ENCODE results near the gene POLK. TPM values are rescaled to one million over a fixed set of nuclear protein-coding genes. Genes with fewer than 3 reads are reported as not detected.
A peak's percentile ranks its signal among the peaks of the same experiment; 100 is the strongest.
"Not testable (repeated sequence)": the region's sequence is repeated elsewhere in the genome, so short reads cannot be mapped to it uniquely, and the experiment has no call there.

Gene POLK
- total RNA-seq, 2 donors from 2014 or later = 28.7 to 44.4 TPM

DNA sequence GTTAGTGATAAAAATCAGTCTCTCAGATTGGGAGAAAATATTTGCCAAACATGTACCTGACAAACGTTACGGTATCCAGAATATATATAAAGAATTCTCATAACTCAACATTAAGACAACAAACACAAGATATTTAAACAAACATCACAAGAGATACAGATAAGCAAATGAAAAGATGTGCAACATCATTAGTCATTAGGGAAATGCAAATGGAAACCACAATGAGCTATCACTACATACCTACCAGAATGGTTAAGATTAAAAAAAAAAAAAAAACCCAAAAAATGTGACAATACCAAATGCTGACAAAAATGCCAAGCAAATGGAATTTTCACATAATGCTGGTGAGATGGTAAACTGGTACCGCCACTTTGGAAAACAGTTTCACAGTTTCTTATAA, 15.7 kb upstream of the POLK start:
- Mint-ChIP-seq H3K4me1 (peaks cover 20% of the 10 kb centered on the region), H3K9me3 (no peaks in the 10 kb centered on the region), H3K27ac (no peak overlapping the region), H3K27me3 (no peaks in the 10 kb centered on the region), H3K4me3 (no peak overlapping the region), H3K36me3 (ENCODE audit: low read depth) (peaks cover 81% of the 10 kb centered on the region)
- ATAC-seq (replicated peaks) = peak; percentile 68

DNA sequence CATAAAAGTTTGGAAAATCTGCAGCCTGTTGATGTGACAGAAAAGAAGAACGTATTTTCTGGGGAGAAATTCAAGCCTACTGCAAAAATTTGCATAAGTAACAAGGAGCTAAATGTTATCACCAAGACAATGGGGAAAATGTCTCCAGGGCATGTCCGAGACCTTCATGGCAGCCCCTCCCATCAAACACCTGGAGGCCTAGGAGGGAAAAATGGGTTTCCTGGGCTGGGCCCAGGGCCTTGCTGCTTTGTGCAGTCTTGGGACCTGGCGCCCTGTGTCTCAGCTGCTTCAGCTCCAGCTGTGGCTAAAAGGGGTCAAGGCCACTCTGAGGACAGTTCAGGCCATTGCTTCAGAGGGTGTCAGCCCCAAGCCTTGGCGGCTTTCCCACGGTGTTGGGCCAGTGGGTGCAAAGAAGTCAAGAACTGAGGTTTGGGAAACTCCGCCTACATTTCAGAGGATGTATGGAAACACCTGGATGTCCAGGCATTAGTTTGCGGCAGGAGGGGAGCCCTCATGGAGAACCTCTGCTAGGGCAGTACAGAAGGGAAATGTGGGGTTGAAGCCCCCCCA, 13.4 kb upstream of the POLK start:
- Mint-ChIP-seq H3K36me3 (ENCODE audit: low read depth) (peaks cover 71% of the 10 kb centered on the region), H3K9me3 (no peaks in the 10 kb centered on the region), H3K27ac (no peak overlapping the region), H3K27me3 (no peaks in the 10 kb centered on the region), H3K4me1 (peaks cover 30% of the 10 kb centered on the region), H3K4me3 (no peak overlapping the region)
- ATAC-seq (replicated peaks) = no peak

DNA sequence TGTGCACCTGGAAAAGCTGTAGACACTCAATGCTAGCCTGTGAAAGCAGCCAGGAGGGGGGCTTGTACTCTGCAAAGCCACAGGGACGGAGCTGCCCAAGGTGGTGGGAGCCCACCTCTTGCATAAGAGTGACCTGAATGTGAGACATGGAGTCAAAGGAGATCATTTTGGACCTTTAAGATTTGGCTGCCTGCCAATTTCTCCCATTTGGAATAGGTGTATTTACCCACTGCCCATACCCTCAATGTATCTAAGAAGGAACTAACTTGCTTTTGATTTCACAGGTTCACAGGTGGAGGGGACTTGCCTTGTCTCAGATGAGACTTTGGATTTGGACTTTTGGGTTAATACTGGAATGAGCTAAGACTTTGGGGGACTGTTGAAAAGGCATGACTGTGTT, 12.8 kb upstream of the POLK start:
- Mint-ChIP-seq H3K36me3 (ENCODE audit: low read depth) (peaks cover 71% of the 10 kb centered on the region), H3K4me1 (peaks cover 30% of the 10 kb centered on the region)
- H3K9me3 Mint-ChIP-seq; ATAC-seq (replicated peaks); H3K27ac Mint-ChIP-seq; H3K4me3 Mint-ChIP-seq; H3K27me3 Mint-ChIP-seq: not testable (repeated sequence)

DNA sequence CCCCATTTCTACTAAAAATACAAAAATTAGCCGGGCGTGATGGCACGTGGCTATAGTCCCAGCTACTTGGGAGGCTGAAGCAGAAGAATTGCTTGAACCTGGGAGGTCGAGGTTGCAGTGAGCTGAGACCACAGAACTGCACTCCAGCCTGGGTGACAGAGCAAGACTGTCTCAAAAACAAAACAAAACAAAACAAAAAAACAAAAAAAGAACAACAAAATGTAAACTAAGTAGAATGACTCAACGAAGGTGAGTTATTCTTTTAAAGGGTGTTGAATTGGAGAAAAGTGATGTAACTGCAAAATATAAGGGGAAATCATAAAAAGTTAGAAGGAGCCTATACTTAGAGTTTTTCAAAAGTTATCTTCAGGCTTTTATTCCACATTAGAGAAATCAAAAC, 6.6 kb upstream of the POLK start:
- H3K27ac Mint-ChIP-seq; ATAC-seq (replicated peaks); H3K9me3 Mint-ChIP-seq; H3K4me3 Mint-ChIP-seq; H3K27me3 Mint-ChIP-seq: not testable (repeated sequence)
- Mint-ChIP-seq H3K4me1 (peaks cover 43% of the 10 kb centered on the region), H3K36me3 (ENCODE audit: low read depth) (peaks cover 64% of the 10 kb centered on the region)

DNA sequence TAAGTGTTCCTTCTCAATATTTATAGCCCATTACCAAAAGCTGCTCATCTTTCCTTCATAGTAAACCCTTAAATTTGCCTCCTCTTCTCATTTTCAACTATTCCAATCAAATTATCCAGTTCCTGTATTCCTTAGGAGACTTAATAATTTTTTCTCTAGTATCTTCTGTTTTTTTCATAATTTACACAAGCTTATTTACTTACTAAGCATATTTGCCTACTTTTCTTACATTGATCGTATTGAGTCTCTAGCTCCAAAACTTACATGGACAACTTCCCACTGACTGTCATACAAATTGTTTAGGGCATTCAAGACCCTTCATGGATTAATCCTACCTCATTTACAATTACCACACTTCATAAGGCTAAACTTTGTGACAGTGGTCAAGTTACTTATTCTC, 3.9 kb upstream of the POLK start:
- Mint-ChIP-seq H3K4me3 (peak overlapping the region; percentile 93), H3K9me3 (no peaks in the 10 kb centered on the region), H3K4me1 (peaks cover 26% of the 10 kb centered on the region), H3K36me3 (ENCODE audit: low read depth) (peaks cover 43% of the 10 kb centered on the region), H3K27me3 (no peaks in the 10 kb centered on the region), H3K27ac (no peak overlapping the region)
- ATAC-seq (replicated peaks) = no peak

DNA sequence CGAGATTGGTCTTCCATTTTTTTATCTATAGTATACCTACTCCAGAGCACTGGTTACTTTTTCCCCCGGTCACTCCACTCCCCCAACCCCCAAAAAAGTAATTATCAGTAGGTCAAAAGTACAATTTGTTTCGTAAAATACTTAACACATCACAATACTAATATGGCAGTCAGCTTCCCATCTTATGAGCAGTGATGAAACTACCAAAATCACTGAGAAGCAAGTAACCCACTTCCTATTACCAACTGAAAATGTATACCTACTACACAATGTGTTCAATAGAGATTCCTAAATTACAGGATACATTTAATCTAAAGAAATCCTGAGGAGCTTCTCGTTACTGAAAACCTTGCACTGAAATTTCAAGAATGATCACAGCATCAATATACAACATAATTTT, 2.1 kb upstream of the POLK start:
- Mint-ChIP-seq H3K27ac (peak overlapping the region; percentile 83), H3K4me1 (peaks cover 32% of the 10 kb centered on the region)

DNA sequence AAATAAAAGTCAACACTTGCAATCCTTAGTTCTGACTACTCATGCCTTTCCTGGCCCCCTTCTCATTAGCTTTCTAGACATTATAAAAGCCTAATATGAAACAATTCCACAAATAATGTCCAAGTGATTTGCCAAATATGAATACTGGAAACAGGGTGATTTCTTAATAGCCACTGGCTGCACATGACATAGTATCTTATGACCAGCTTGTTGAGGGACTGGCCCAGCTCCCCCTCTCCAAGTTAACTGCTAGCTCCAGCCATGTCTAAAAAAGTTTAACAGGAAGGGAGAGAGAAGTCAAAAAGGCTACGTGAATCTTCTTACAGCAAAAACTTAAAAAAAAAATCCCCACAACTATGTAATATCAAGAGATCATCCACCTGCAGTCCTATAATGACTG, 1.7 kb upstream of the POLK start:
- H3K27ac Mint-ChIP-seq = peak overlapping the region; percentile 83
- H3K4me1 Mint-ChIP-seq = peaks cover 32% of the 10 kb centered on the region
- H3K9me3 Mint-ChIP-seq = no peaks in the 10 kb centered on the region
- peak overlapping the region; percentile 93 for H3K4me3 Mint-ChIP-seq
- no peak for ATAC-seq (replicated peaks)
- peaks cover 35% of the 10 kb centered on the region for H3K36me3 Mint-ChIP-seq (ENCODE audit: low read depth)
- no peaks in the 10 kb centered on the region for H3K27me3 Mint-ChIP-seq

More for the DNA sequence above, 2.1 kb upstream of the POLK start:
- Mint-ChIP-seq H3K27me3 (no peaks in the 10 kb centered on the region), H3K36me3 (ENCODE audit: low read depth) (peaks cover 37% of the 10 kb centered on the region), H3K4me3 (peak overlapping the region; percentile 93), H3K9me3 (no peaks in the 10 kb centered on the region)
- ATAC-seq (replicated peaks) = no peak

DNA sequence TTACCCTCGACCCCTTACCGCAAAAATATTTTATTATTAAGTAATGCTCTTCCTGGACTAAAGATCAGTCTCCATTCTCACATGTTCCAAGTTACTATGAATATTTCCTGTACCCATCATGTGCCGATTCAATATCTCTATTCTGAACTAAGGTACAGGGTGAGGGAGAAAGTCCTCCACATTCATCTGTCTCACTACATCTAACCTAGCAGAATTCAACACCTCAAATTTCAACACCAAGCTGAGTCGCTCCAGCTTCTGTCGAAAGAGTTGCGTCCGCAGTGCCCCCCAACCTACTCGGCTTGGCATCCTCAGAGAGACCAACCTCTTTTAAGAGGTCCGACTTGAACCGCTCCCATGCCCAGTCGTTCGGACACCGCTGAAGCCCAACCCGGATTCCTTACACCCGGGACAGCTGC, 1.3 kb upstream of the POLK start:
- peaks cover 32% of the 10 kb centered on the region for H3K4me1 Mint-ChIP-seq
- no peaks in the 10 kb centered on the region for H3K9me3 Mint-ChIP-seq
- H3K27ac Mint-ChIP-seq = peak overlapping the region; percentile 83
- ATAC-seq (replicated peaks) = no peak
- H3K27me3 Mint-ChIP-seq = no peaks in the 10 kb centered on the region
- H3K36me3 Mint-ChIP-seq (ENCODE audit: low read depth) = peaks cover 34% of the 10 kb centered on the region
- peak overlapping the region; percentile 93 for H3K4me3 Mint-ChIP-seq

DNA sequence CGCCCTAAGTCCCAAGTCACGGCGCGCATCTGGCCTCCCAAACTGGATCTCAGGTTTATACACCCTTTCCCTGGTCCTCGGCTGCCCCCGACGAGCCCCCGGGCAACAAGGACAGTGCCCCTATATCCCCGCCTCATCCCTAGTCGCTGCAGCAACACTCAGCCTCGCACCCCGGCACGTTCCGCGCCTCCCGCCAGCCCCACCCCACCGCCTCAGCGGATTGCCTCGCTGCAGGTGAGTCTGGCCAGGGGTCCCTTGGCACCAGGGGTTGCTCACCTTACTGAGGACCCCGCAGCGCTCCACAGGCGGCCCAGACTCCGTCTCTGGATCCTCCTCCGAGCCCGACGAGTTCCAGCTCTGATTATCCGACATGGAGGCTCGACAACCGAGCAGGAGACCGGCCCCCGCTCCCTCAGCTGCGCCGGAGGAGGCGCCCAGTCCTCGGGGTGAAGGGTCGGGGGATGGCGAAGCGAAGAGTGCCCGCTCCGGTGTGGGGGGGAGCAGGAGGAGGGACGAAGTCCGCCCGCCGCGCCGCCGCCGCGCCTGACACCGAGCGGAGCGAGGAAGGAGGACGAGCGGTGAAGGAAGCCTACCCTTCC, 756 bp upstream of the POLK start:
- H3K4me1 Mint-ChIP-seq = peaks cover 29% of the 10 kb centered on the region
- ATAC-seq (replicated peaks) = peak; percentile 34
- H3K27ac Mint-ChIP-seq = peak overlapping the region; percentile 83
- peak overlapping the region; percentile 93 for H3K4me3 Mint-ChIP-seq
- peaks cover 34% of the 10 kb centered on the region for H3K36me3 Mint-ChIP-seq (ENCODE audit: low read depth)
- H3K9me3 Mint-ChIP-seq = no peaks in the 10 kb centered on the region
- H3K27me3 Mint-ChIP-seq = no peaks in the 10 kb centered on the region

DNA sequence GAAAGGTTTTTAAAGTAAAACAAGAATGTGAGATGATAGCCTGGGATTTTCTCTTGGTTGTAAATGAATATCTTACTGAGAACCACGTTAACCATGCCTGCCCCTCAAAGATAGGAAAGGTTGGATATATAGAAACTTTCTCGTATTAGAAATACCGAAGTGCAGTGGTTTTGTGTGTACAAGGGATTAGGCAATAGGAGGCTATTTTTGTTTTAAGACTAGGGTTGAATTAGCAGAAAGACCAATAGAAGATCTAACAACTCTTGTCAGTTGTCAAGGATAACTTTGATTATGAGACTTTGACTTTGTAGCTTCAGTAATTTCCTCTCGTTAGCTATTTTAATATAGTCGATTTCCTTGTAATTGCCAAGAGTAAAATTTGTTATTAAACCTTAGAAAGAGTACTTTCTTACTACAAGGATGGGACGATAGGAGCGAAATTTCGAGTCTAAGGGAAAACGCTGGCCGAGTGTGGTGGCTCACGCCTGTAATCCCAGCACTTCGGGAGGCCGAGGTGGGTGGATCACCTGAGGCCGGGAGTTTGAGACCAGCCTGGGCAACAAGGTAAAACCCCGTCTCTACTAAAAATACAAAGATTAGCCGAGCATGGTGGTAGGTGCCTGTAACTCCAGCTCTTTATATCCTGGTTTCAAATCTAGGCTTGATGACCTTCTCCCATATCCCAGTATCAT, 838 bp downstream of the POLK start:
- Mint-ChIP-seq H3K27ac (peak overlapping the region; percentile 83), H3K36me3 (ENCODE audit: low read depth) (peaks cover 30% of the 10 kb centered on the region)

DNA sequence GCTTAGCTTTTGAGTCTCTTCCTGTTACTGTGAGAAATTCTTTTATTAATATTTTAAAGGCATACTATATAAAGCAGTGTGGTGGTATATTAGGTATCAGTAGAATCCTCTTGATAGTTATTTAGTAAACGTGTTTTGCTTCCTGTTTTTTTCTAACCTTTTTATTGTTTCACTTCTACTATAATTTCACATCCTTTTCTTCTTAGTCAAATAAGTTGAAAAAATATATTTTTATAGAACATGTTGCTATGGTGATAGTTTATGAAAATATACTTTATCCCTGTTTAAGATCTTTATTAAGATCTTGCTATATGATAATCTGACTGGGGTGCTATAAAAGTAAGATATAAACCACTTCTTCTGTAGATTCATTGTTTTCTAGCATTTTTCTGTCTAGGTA, 2.1 kb downstream of the POLK start:
- Mint-ChIP-seq H3K36me3 (ENCODE audit: low read depth) (peaks cover 28% of the 10 kb centered on the region), H3K27ac (no peak overlapping the region), H3K4me3 (peak overlapping the region; percentile 93), H3K4me1 (peaks cover 22% of the 10 kb centered on the region), H3K27me3 (no peaks in the 10 kb centered on the region), H3K9me3 (no peaks in the 10 kb centered on the region)
- ATAC-seq (replicated peaks) = no peak

More for the DNA sequence above, 838 bp downstream of the POLK start:
- Mint-ChIP-seq H3K27me3 (no peaks in the 10 kb centered on the region), H3K4me1 (peaks cover 24% of the 10 kb centered on the region), H3K4me3 (peak overlapping the region; percentile 93), H3K9me3 (no peaks in the 10 kb centered on the region)
- no peak for ATAC-seq (replicated peaks)

DNA sequence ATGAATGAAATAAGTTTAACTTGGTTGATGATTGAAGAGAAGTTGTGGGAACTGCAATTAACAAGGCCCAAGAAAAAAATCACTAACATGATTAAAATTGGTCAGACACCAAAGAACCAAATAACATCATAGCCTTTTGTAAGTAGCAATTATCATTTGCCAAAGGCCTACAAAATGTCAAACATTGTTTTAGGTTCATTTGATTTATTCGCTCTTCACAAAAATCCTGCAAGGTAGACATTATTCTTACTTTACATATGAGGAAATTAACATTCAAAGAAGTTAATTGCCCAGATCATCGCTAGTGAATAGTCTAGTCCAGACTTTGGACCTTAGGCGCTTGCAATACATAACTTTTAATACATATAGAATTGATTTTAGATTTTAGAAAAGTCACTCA, 2.6 kb downstream of the POLK start:
- Mint-ChIP-seq H3K27ac (no peak overlapping the region), H3K4me3 (peak overlapping the region; percentile 93), H3K9me3 (no peaks in the 10 kb centered on the region), H3K27me3 (no peaks in the 10 kb centered on the region), H3K36me3 (ENCODE audit: low read depth) (peaks cover 27% of the 10 kb centered on the region), H3K4me1 (peaks cover 21% of the 10 kb centered on the region)
- ATAC-seq (replicated peaks) = no peak

DNA sequence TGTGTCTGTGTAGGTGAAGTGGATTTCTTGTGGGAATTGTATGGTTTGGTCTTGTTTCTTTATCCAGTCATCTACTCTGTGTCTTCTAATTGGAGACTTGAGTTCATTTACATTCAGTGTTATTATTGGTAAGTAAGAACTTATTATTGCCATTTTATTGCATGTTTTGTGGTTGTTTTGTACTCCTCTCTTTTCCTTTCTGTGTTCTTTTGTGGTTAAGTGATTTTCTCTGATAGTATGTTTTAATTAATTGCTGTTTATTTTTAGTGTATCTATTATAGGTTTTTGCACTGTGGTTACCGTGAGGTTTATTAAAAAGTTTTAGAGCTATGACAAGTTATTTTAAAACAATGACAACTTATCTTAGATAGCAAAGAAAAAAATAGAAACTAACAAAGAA, 8.1 kb downstream of the POLK start:
- H3K4me1 Mint-ChIP-seq = peaks cover 40% of the 10 kb centered on the region
- H3K36me3 Mint-ChIP-seq (ENCODE audit: low read depth) = peaks cover 40% of the 10 kb centered on the region
- H3K4me3 Mint-ChIP-seq = no peak overlapping the region
- no peak for ATAC-seq (replicated peaks)
- H3K9me3 Mint-ChIP-seq = peaks cover 9% of the 10 kb centered on the region
- H3K27me3 Mint-ChIP-seq = no peaks in the 10 kb centered on the region
- H3K27ac Mint-ChIP-seq = no peak overlapping the region

DNA sequence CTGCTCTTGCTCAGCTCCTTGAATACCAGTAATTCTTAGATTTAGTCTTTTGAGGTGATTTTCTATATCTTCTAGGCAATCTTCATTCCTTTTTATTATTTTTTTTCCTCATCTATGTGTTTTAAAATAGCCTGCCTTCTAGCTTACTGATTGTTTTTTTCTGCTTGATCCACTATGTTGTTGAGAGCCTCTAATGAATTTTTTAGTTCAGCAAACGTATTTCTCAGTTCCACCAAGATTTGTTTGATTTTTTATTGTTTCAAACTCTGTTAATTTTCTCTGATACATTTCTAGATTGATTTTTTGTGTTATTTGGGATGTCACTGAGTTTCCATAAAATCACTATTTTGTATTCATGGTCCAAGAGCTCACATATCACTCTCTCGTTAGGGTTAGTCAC, 9.5 kb downstream of the POLK start:
- peaks cover 9% of the 10 kb centered on the region for H3K9me3 Mint-ChIP-seq
- no peaks in the 10 kb centered on the region for H3K27me3 Mint-ChIP-seq
- H3K36me3 Mint-ChIP-seq (ENCODE audit: low read depth) = peaks cover 29% of the 10 kb centered on the region
- peaks cover 53% of the 10 kb centered on the region for H3K4me1 Mint-ChIP-seq
- H3K4me3 Mint-ChIP-seq = no peak overlapping the region
- ATAC-seq (replicated peaks) = no peak
- no peak overlapping the region for H3K27ac Mint-ChIP-seq

DNA sequence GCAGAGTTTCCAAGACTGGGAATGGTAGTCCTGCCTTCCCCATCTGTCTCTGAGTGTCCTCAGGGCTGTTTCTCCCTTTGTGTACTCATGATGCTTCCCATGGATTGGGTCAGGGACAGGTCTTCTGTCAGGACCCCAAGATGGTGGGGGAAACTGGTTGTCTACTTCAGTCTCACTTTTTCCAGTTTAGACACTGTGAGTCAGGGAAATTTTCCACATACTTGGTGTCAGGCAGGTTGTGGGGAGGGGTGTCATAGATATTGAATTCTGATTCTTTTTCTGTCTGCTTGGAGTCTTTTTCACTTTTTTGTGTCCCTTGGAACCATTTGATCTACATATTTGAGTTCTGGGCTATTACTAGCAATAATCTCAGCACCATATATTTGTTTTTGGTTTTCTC, 10.3 kb downstream of the POLK start:
- ATAC-seq (replicated peaks) = peak; percentile 20
- peaks cover 9% of the 10 kb centered on the region for H3K9me3 Mint-ChIP-seq
- H3K4me3 Mint-ChIP-seq = peak overlapping the region; percentile 9
- H3K36me3 Mint-ChIP-seq (ENCODE audit: low read depth) = peaks cover 29% of the 10 kb centered on the region
- no peak overlapping the region for H3K27ac Mint-ChIP-seq
- no peaks in the 10 kb centered on the region for H3K27me3 Mint-ChIP-seq
- H3K4me1 Mint-ChIP-seq = peaks cover 53% of the 10 kb centered on the region

Data from activated T-helper 17 cell treated with anti-CD3 and anti-CD28 coated beads, Interleukin-2, amount 50 U/mL, for 72 hours (primary cell).